ENCODE measurements around the gene JTB. TPM values are rescaled to one million over a fixed set of nuclear protein-coding genes. Genes with fewer than 3 reads are reported as not detected.

The JTB gene
- total RNA-seq, 1 donor, result 162 TPM

DNA sequence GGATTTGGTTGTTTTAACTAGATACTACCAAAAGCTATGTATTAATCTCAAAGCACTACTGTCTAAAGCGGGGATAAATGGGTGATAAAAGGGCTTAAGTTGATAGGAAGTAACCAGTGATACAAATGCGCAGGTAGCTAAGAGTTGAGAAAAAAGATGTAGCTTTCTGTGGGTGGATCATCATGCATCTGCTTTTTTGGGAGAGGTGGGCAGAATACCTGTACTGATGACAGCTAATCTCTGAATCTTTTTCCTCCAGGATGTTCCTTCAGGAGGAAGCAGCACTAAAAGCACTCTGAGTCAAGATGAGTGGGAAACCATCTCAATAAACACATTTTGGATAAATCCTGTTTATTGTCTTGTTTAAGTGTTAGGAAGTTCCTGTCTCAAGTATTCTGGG is 14.3 kb upstream of the JTB start:
- H3K9me3 ChIP-seq (ENCODE audit: low read depth, low read length), result no peaks in the 10 kb centered on the region
- TF ChIP-seq, protein P1, sequence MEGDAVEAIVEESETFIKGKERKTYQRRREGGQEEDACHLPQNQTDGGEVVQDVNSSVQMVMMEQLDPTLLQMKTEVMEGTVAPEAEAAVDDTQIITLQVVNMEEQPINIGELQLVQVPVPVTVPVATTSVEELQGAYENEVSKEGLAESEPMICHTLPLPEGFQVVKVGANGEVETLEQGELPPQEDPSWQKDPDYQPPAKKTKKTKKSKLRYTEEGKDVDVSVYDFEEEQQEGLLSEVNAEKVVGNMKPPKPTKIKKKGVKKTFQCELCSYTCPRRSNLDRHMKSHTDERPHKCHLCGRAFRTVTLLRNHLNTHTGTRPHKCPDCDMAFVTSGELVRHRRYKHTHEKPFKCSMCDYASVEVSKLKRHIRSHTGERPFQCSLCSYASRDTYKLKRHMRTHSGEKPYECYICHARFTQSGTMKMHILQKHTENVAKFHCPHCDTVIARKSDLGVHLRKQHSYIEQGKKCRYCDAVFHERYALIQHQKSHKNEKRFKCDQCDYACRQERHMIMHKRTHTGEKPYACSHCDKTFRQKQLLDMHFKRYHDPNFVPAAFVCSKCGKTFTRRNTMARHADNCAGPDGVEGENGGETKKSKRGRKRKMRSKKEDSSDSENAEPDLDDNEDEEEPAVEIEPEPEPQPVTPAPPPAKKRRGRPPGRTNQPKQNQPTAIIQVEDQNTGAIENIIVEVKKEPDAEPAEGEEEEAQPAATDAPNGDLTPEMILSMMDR (IDR thresholded peaks at IDR 0.05; ENCODE audit: extremely low read depth, low read depth, low read length), result no peak
- peak overlapping the region; percentile 83 for H3K4me2 ChIP-seq (ENCODE audit: insufficient read depth, low read length)
- H3K27ac ChIP-seq (ENCODE audit: low read depth, low read length), result peak overlapping the region; percentile 99
- H2AFZ ChIP-seq (ENCODE audit: low read length), result no peak overlapping the region
- H4K20me1 ChIP-seq (ENCODE audit: insufficient read depth, low read length), result peaks cover 10% of the 10 kb centered on the region
- H3K4me3 ChIP-seq (ENCODE audit: insufficient read depth, low read length), result peak overlapping the region; percentile 96
- no peaks in the 10 kb centered on the region for H3K27me3 ChIP-seq (ENCODE audit: insufficient read depth, low read length)
- peaks cover 28% of the 10 kb centered on the region for H3K36me3 ChIP-seq (ENCODE audit: insufficient read depth, low read length)
- peaks cover 16% of the 10 kb centered on the region for H3K4me1 ChIP-seq (ENCODE audit: insufficient read depth, low read length)
- DNase-seq (ENCODE audit: insufficient read length, low spot score, missing footprints), result no peak
- H3K79me2 ChIP-seq (ENCODE audit: insufficient read depth, low read length), result peaks cover 16% of the 10 kb centered on the region

DNA sequence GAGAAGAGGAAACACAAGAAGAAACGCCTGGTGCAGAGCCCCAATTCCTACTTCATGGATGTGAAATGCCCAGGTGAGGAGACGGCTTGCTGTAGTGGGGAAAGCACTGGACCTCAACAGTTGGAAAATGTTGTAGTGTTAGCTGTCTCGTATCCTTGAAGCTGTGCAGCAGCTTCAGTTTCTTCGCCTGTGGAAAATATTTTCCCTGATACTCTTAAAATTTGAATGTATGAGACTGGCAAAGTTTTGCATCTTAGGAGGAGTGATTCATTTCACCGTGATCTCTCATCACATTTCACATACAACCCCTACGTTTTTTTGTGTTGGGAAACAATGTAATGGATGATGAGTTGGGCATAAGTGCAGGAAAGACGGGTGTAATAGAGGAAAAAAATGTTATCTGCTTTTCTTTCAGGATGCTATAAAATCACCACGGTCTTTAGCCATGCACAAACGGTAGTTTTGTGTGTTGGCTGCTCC is 13.7 kb upstream of the JTB start:
- H3K4me2 ChIP-seq (ENCODE audit: insufficient read depth, low read length), result peak overlapping the region; percentile 83
- TF ChIP-seq, protein P1 (IDR thresholded peaks at IDR 0.05; ENCODE audit: extremely low read depth, low read depth, low read length), result no peak
- H4K20me1 ChIP-seq (ENCODE audit: insufficient read depth, low read length), result peaks cover 10% of the 10 kb centered on the region
- H3K36me3 ChIP-seq (ENCODE audit: insufficient read depth, low read length), result peaks cover 28% of the 10 kb centered on the region
- H3K27me3 ChIP-seq (ENCODE audit: insufficient read depth, low read length), result no peaks in the 10 kb centered on the region
- peaks cover 22% of the 10 kb centered on the region for H3K4me1 ChIP-seq (ENCODE audit: insufficient read depth, low read length)
- H3K79me2 ChIP-seq (ENCODE audit: insufficient read depth, low read length), result peaks cover 16% of the 10 kb centered on the region
- H3K9me3 ChIP-seq (ENCODE audit: low read depth, low read length), result no peaks in the 10 kb centered on the region
- H2AFZ ChIP-seq (ENCODE audit: low read length), result peak overlapping the region; percentile 69
- peak overlapping the region; percentile 99 for H3K27ac ChIP-seq (ENCODE audit: low read depth, low read length)
- H3K4me3 ChIP-seq (ENCODE audit: insufficient read depth, low read length), result peak overlapping the region; percentile 96
- DNase-seq (ENCODE audit: insufficient read length, low spot score, missing footprints), result no peak

DNA sequence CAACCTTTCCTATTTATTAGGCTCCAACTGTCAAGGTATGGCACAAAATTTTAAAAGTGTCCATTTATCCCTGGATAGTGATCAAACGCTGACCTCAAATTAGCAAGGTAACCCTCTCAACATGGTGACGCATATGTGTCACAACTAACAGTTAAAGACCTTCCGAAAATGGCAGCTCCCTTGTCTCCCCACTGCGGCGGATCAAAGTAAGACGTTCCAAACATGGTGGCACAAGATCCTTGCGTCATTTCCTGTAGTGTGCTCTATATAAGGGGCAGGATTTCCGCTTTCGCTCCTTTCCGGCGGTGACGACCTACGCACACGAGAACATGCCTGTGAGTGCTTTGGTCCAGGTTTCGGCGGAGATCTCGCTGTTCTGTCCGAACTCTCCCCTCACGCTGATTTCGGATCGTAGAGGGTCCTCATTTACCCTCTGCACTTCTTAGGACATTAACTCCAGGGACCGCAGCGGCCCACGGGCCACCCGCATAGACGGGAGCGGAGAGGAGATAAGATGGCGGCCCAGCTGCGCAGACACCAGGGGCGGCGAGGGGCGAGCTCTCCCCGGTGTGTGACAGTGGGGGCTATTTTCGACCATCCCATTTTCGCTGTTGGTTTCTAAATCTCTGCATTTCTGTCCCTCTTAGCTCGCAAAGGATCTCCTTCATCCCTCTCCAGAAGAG is 13.1 kb upstream of the JTB start, which contains the start of gene RPS27:
RPS27 (plus strand) TSS at position 295 of the 683 bp plus-strand sequence; CDS start at position 330, 35 bp downstream.
- Histone ChIP-seq H3K4me1 (ENCODE audit: insufficient read depth, low read length) (peaks cover 22% of the 10 kb centered on the region), H3K27me3 (ENCODE audit: insufficient read depth, low read length) (no peaks in the 10 kb centered on the region), H3K4me2 (ENCODE audit: insufficient read depth, low read length) (peak within 1 kb of the TSS; percentile 83), H3K27ac (ENCODE audit: low read depth, low read length) (peak within 1 kb of the TSS; percentile 99), H3K9me3 (ENCODE audit: low read depth, low read length) (no peaks in the 10 kb centered on the region), H3K36me3 (ENCODE audit: insufficient read depth, low read length) (peaks cover 26% of the 10 kb centered on the region), H3K4me3 (ENCODE audit: insufficient read depth, low read length) (peak within 1 kb of the TSS; percentile 96), H4K20me1 (ENCODE audit: insufficient read depth, low read length) (peaks cover 10% of the 10 kb centered on the region), H3K79me2 (ENCODE audit: insufficient read depth, low read length) (peaks cover 21% of the 10 kb centered on the region), H2AFZ (ENCODE audit: low read length) (peak within 1 kb of the TSS; percentile 97)
- TF ChIP-seq, protein P1 (IDR thresholded peaks at IDR 0.05; ENCODE audit: extremely low read depth, low read depth, low read length), result no peak
- peak; percentile 98 for DNase-seq (ENCODE audit: insufficient read length, low spot score, missing footprints)

DNA sequence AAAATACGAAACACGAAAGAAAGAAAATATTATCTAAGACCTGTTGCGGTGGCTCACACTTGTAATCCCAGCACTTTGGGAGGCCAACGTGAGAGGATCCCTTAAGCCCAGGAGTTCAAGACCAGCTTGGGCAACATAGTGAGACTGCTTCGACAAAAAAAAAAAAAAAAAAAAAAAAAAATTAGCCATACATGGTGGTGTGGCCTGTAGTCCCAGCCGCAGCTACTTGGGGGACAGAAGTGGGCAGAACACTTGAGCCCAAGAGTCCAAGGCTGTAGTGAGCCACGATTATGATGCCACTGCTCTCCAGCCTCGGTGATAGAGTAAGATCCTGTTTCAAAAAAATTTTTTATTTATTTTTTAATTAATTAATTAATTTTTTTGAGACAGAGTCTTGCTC is 10.1 kb upstream of the JTB start:
- Histone ChIP-seq H3K4me1 (ENCODE audit: insufficient read depth, low read length) (peaks cover 33% of the 10 kb centered on the region), H4K20me1 (ENCODE audit: insufficient read depth, low read length) (peaks cover 17% of the 10 kb centered on the region), H3K27me3 (ENCODE audit: insufficient read depth, low read length) (no peaks in the 10 kb centered on the region), H3K27ac (ENCODE audit: low read depth, low read length) (no peak overlapping the region), H3K9me3 (ENCODE audit: low read depth, low read length) (no peaks in the 10 kb centered on the region), H3K79me2 (ENCODE audit: insufficient read depth, low read length) (peaks cover 44% of the 10 kb centered on the region), H3K4me3 (ENCODE audit: insufficient read depth, low read length) (no peak overlapping the region), H2AFZ (ENCODE audit: low read length) (no peak overlapping the region), H3K4me2 (ENCODE audit: insufficient read depth, low read length) (no peak overlapping the region), H3K36me3 (ENCODE audit: insufficient read depth, low read length) (peaks cover 26% of the 10 kb centered on the region)
- no peak for DNase-seq (ENCODE audit: insufficient read length, low spot score, missing footprints)
- TF ChIP-seq, protein P1 (IDR thresholded peaks at IDR 0.05; ENCODE audit: extremely low read depth, low read depth, low read length), result no peak
